Measurements from ENCODE around the gene CDKN2AIPNL. TPM values are rescaled to one million over a fixed set of nuclear protein-coding genes. Genes with fewer than 3 reads are reported as not detected.

The CDKN2AIPNL gene
- total and polyA plus RNA-seq, 2 donors (not counting 3 experiments of a cell fraction or from before 2014, with no cell fraction given), result 22.2 to 36.5 TPM

GRCh38 chr5:134445856-134446818 is 34.5 kb upstream of the CDKN2AIPNL start:
- Histone ChIP-seq H3K9me3 (replicated peaks; ENCODE audit: control insufficient read depth, insufficient read depth, low read length) (no peaks in the 10 kb centered on the region), H3K4me1 (ENCODE audit: control insufficient read depth, extremely low read depth, insufficient read depth, low read length) (no peaks in the 10 kb centered on the region), H4K20me1 (replicated peaks; ENCODE audit: control insufficient read depth, extremely low read depth, insufficient read depth, low read length) (no peaks in the 10 kb centered on the region), H3K4me3 (replicated peaks in 1 of 3; ENCODE audit: insufficient read depth in 1 of 3, low read depth in 1 of 3, low read length in 3 of 3) (no peak overlapping the region), H3K9me1 (replicated peaks; ENCODE audit: control insufficient read depth, extremely low read depth, insufficient read depth, low read length) (no peaks in the 10 kb centered on the region), H2AFZ (ENCODE audit: low read depth, low read length) (no peak overlapping the region), H3K27ac (ENCODE audit: insufficient read depth, low read depth, low read length) (no peak overlapping the region), H3K79me2 (ENCODE audit: control insufficient read depth, insufficient read depth, low read length) (no peaks in the 10 kb centered on the region), H3K9ac (replicated peaks; ENCODE audit: extremely low read depth, insufficient read depth, low read length) (no peak overlapping the region), H3K36me3 (ENCODE audit: control insufficient read depth in 2 of 2, extremely low read depth in 1 of 2, insufficient read depth in 2 of 2, low read length in 2 of 2) (no peaks in the 10 kb centered on the region), H3K4me2 (ENCODE audit: insufficient read depth, low read length) (no peak overlapping the region), H3K27me3 (ENCODE audit: control insufficient read depth in 2 of 2, insufficient read depth in 2 of 2, low read length in 2 of 2) (no peaks in the 10 kb centered on the region)
- FAIRE-seq (no peak), DNase-seq (ENCODE audit: low read depth, low spot score) (no peak)
- no TSS peak for BruUV-seq (replicated peaks)
- ChIA-PET POLR2A (no interaction called here), CTCF (interaction anchor here (0.8 to 1.7 kb wide), 3 partner anchors 9 to 74 kb away, joined by 3 to 7 read pairs (median 4); partner anchors contain the start of gene CDKN2AIPNL)
- dilution Hi-C loops (cut with MboI; ENCODE audit: extremely low pct_ligation_motif_present, low sequenced_read_pairs), result no loop called here
- intact Hi-C loops (cut with micrococcal nuclease), result no loop called here
- no peak for TF ChIP-seq FOS (IDR thresholded peaks at IDR 0.05; ENCODE audit: borderline replicate concordance, insufficient read depth, low read length)
- no peak for TF ChIP-seq EZH2 (IDR thresholded peaks at IDR 0.05; ENCODE audit: borderline replicate concordance, low read depth, low read length, severe bottlenecking)
- TF ChIP-seq JUN (IDR thresholded peaks at IDR 0.05; ENCODE audit: borderline replicate concordance, insufficient read depth, insufficient read length, low read depth), result no peak
- TF ChIP-seq, protein P1, sequence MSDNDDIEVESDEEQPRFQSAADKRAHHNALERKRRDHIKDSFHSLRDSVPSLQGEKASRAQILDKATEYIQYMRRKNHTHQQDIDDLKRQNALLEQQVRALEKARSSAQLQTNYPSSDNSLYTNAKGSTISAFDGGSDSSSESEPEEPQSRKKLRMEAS (IDR thresholded peaks at IDR 0.05; ENCODE audit: insufficient read depth, insufficient read length), result no peak
- TF ChIP-seq POLR2AphosphoS5 (IDR thresholded peaks at IDR 0.05; ENCODE audit: insufficient read depth, low read depth, low read length), result no peak

Data from endothelial cell of umbilical vein (primary cell).